Activated CD8-positive, alpha-beta memory T cell treated with anti-CD3 and anti-CD28 coated beads, Interleukin-2, amount 50 U/mL, for 1 hour (primary cell): Measurements from ENCODE around the gene LAPTM5.
"Not testable (repeated sequence)": the region's sequence is repeated elsewhere in the genome, so short reads cannot be mapped to it uniquely, and the experiment has no call there.

Experiments
- DNase-seq: peaks from one replicate; pipeline ENCODE4 v3.0.0-alpha.2; 2020; ENCODE audit errors: extremely low read depth

The LAPTM5 gene, protein sequence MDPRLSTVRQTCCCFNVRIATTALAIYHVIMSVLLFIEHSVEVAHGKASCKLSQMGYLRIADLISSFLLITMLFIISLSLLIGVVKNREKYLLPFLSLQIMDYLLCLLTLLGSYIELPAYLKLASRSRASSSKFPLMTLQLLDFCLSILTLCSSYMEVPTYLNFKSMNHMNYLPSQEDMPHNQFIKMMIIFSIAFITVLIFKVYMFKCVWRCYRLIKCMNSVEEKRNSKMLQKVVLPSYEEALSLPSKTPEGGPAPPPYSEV

GRCh38 chr1:30757352-30758120, at the start of gene LAPTM5:
LAPTM5 (minus strand) TSS chr1:30757774; CDS start chr1:30757745, 29 bp downstream.
- no peak for DNase-seq

GRCh38 chr1:30806381-30807317, 49.1 kb upstream of the LAPTM5 start:
- DNase-seq: no peak

- DNase-seq: no peak
Measured at GRCh38 chr1:30805304-30806003, 47.9 kb upstream of the LAPTM5 start.

DNA sequence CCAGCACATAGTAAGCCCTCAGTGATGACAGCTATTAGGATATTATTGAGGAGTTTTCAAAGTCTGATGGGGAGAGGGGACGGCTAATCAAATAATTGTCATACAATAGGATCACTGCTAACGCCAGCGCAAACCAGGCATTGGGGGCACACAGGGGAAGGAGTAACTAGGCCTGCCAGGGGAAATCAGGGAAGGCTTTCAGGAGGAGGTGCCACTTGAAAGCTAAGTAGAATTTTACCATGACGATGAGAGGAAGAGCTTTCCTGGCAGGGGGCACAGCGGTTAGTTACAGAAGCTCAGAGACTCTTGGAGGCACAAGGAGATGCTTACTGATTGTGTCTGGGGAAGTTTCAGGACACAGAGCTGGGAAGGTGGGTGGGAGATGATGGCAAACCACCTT, 47.2 kb upstream of the LAPTM5 start:
- no peak for DNase-seq

GRCh38 chr1:30804352-30804751, 46.8 kb upstream of the LAPTM5 start:
- DNase-seq: no peak

- DNase-seq: no peak
Measured at GRCh38 chr1:30803562-30803961, 46.0 kb upstream of the LAPTM5 start.

GRCh38 chr1:30801771-30802198, 44.2 kb upstream of the LAPTM5 start:
- DNase-seq: no peak

DNA sequence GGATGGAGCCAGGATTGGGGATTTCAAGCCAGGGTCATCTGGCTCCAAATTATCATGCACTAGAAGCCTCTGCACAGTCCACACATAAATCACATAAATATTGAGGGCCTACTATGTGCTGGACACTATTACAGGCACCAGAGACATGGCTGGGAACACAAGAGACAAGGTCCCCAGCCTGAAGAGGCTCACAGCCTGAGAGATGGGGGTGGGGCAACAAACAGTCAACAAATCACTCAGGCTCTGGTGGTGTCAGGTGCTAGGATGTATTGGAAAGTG, 41.6 kb upstream of the LAPTM5 start:
- no peak for DNase-seq

DNA sequence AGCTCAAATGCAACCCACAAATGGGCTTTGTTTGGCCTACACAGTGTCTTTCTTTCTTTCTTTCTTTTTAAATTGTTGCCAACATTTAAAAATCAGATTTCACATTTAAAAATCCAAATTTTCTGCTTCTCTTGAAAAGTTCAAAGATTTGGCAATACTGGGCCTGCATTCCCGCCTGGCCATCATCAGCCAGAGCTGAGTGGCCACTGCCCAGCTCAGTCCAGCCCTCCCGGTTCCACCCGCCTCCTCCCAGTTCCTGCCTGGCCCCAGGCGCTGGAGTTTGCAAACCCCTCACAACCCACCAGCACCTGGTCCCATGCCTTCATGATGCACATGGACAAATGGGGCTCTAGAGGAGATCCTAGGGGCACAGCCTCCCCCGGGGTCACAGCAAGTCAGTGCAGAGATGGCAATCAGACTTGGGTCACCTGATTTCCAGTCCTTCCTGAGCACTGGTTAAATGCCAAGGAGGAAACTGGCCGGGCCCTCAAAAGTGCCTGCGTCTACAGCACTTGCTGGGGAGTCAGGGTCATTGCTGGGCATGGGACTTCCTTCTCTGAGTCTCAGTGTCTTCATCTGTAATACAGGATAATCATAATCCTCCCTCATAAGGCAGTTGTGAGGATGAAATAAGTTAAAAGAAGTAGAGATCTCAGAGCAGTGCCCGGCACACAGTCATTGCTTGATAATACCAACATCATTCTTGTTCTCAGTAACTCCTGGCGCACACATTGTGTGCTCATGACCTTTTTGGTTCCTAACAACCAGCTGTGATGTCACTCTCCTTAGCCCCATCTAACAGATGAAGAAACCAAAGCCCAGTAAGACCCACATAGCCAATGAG, 41.0 kb upstream of the LAPTM5 start:
- DNase-seq: no peak

GRCh38 chr1:30795026-30795425, 37.5 kb upstream of the LAPTM5 start:
- no peak for DNase-seq

DNA sequence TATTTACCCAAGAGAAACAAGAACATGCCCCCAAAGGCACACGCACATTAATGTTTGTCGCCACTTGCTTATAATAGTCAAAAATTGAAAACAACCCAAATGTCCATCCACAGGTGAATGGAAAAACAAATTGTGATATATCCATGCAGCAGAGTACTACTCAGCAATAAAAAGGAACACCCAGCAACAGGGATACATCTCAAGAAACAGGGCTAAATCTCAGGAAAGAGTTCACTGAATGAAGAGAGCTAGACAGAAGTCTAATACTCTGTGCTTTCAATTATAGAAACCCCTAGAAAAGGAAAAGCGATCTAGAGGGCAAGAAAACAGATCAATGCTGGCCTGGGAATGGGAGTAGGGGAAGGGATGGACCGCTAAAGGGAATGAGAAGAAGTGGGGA, 36.7 kb upstream of the LAPTM5 start:
- no peak for DNase-seq

DNA sequence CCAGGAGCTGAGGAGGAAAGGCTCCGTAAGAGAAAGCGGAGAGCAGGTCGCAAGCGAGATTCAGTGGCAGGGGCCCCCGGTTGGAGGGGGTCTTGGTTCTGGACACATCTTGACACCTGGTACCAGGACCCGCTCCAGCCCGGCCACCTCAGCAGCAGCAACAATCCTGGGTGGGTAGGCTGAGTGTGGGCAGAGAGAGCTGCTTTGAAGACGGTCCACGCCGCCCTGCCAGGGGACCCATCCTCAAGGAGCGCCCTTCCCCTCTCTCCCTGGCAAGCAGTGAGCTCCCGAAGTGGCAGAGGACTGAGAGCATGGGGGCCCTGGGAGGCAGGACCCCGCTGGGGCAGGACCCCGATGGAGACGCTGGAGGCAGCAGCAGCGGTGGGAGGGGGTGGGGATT, 35.6 kb upstream of the LAPTM5 start:
- DNase-seq: no peak

DNA sequence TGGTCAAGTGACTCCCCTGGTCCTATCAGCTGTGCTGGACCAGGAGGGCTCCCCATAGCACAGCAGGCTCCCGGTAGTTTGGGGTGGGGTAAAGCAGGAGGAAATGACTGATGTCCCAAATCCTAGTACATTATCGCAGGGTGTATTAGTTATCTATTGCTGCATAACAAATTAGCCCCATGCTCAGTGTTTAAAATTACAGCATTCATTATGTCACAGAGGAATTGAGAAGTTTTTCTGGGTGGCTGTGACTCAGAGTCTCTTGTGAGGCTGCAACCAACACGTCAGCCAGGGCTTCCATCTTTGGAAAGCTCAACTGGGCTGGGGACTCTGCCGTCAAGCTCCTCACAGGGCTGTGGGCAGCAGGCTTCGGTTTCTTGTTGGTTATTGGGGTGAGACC, 34.3 kb upstream of the LAPTM5 start:
- DNase-seq: no peak

- no peak for DNase-seq
Measured at GRCh38 chr1:30790850-30791778, 33.5 kb upstream of the LAPTM5 start.

DNA sequence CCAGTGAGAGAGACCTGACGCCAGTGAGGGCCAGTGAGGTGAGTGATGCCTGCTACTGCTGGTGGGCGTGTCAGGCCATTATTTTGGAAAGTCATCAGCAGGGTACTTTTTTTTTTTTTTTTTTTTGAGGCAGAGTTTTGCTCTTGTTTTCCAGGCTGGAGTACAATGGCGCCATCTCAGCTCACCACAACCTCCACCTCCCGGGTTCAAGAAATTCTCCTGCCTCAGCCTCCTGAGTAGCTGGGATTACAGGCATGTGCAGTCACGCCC, 32.6 kb upstream of the LAPTM5 start:
- DNase-seq: not testable (repeated sequence)

- no peak for DNase-seq
Measured at GRCh38 chr1:30789388-30790255, 32.0 kb upstream of the LAPTM5 start.

- no peak for DNase-seq
Measured at GRCh38 chr1:30788580-30789387, 31.2 kb upstream of the LAPTM5 start.

GRCh38 chr1:30787856-30788495, 30.4 kb upstream of the LAPTM5 start:
- no peak for DNase-seq
